Naive thymus-derived CD8-positive, alpha-beta T cell (primary cell): ENCODE results near the gene APBA1. TPM values are rescaled to one million over a fixed set of nuclear protein-coding genes. Genes with fewer than 3 reads are reported as not detected.

Experiments used
- ATAC-seq, 2 donors: fragments of 150-1000 bp; cut with Tn5 transposase in 1 of 2; sonication (Bioruptor Pico), chemical (Tn5 transposase) in 1 of 2; 1 replicate in 1 of 2; 2 replicates in 1 of 2; pipeline ENCODE4 v1.10.0; 2021; ENCODE audit warnings: mild to moderate bottlenecking in 2 of 2, moderate library complexity in 2 of 2
- POLR2A ChIA-PET: fragments of 350-600 bp; sonication (Branson Sonifier 250); formaldehyde crosslinking; loops from one replicate; lab custom pipeline; 2021; ENCODE audit warnings: antibody characterized with exemption; lab: Charles Lee
- DNase-seq, 10 donors: peaks; one replicate each; pipeline versions ENCODE4 v3.0.0 to v3.0.0-alpha.2; 2020 to 2022
- H3K27ac Mint-ChIP-seq, 10 donors: one replicate each; pipeline ENCODE4 v1.8.0; 2020 to 2022; ENCODE audit warnings: mild to moderate bottlenecking in 10 of 10, mixed read lengths in 10 of 10, moderate library complexity in 4 of 10, inconsistent platforms in 1 of 10
- H3K27me3 Mint-ChIP-seq, 5 donors: one replicate each; pipeline ENCODE4 v1.8.0; 2021 to 2022; ENCODE audit warnings: mixed read lengths in 5 of 5
- H3K36me3 Mint-ChIP-seq, 3 donors: one replicate each; pipeline ENCODE4 v1.8.0; 2020 to 2022; ENCODE audit warnings: mixed read lengths in 3 of 3, mild to moderate bottlenecking in 2 of 3, inconsistent platforms in 1 of 3
- H3K4me1 Mint-ChIP-seq, 4 donors: one replicate each; pipeline ENCODE4 v1.8.0; 2021 to 2022; ENCODE audit warnings: mixed read lengths in 4 of 4
- H3K4me3 Mint-ChIP-seq, 10 donors: one replicate each; pipeline ENCODE4 v1.8.0; 2020 to 2022; ENCODE audit warnings: mild to moderate bottlenecking in 10 of 10, mixed read lengths in 10 of 10, moderate library complexity in 6 of 10, inconsistent platforms in 1 of 10
- H3K9me3 Mint-ChIP-seq, 9 donors: one replicate each; pipeline ENCODE4 v1.8.0; 2020 to 2022; ENCODE audit warnings: mixed read lengths in 9 of 9, mild to moderate bottlenecking in 3 of 9, inconsistent platforms in 1 of 9, moderate library complexity in 1 of 9
- polyA plus RNA-seq, 3 donors: library from polyadenylated mRNA; unstranded; fragments of 300-500 nt; fragmentation: Illumina TruSeq; gene quantifications; one replicate each; pipeline ENCODE4 v1.2.3, GENCODE V29; 2021
- total RNA-seq, 8 experiments: library from RNA in 2 of 8; stranded (reverse) in 2 of 8; gene quantifications; one replicate each; pipeline ENCODE4 v1.2.3 and lab custom pipeline; 2021 to 2026

Gene APBA1
- total and polyA plus RNA-seq, 5 experiments from 2014 or later: 0.03 to 1.2 (median 0.49) TPM; not detected in 2

GRCh38 chr9:69580582-69581214, 91.5 kb downstream of the APBA1 start:
- POLR2A ChIA-PET: no interaction called here

GRCh38 chr9:69579760-69580581, 92.2 kb downstream of the APBA1 start:
- no peak for DNase-seq
- POLR2A ChIA-PET: no interaction called here
- Mint-ChIP-seq H3K36me3 (no peaks in the 10 kb centered on the region), H3K27ac (no peak overlapping the region), H3K4me1 (peaks cover 0 to 1% (median 0%) of the 10 kb centered on the region in 4 donors), H3K4me3 (no peak overlapping the region), H3K27me3 (peaks cover 5 to 24% (median 8%) of the 10 kb centered on the region in 5 donors), H3K9me3 (no peaks in the 10 kb centered on the region)
- no peak for ATAC-seq

More at GRCh38 chr9:69580582-69581214, 91.5 kb downstream of the APBA1 start:
- Mint-ChIP-seq H3K9me3 (no peaks in the 10 kb centered on the region), H3K27ac (no peak overlapping the region), H3K4me3 (no peak overlapping the region), H3K27me3 (peaks cover 5 to 27% (median 8%) of the 10 kb centered on the region in 5 donors), H3K4me1 (peaks cover 0 to 1% (median 0%) of the 10 kb centered on the region in 4 donors), H3K36me3 (no peaks in the 10 kb centered on the region)
- DNase-seq (no peak), ATAC-seq (no peak)

GRCh38 chr9:69579032-69579758, 93.0 kb downstream of the APBA1 start:
- POLR2A ChIA-PET: no interaction called here
- Mint-ChIP-seq H3K36me3 (no peaks in the 10 kb centered on the region), H3K4me3 (no peak overlapping the region), H3K27me3 (peaks cover 5 to 24% (median 8%) of the 10 kb centered on the region in 5 donors), H3K4me1 (peaks cover 0 to 1% (median 0%) of the 10 kb centered on the region in 4 donors), H3K9me3 (no peaks in the 10 kb centered on the region), H3K27ac (no peak overlapping the region)
- ATAC-seq (no peak), DNase-seq (no peak)

GRCh38 chr9:69578026-69578425, 94.1 kb downstream of the APBA1 start:
- Mint-ChIP-seq H3K27me3 (peaks cover 5 to 23% (median 8%) of the 10 kb centered on the region in 5 donors), H3K4me1 (peaks cover 0 to 1% (median 0%) of the 10 kb centered on the region in 4 donors), H3K9me3 (no peaks in the 10 kb centered on the region), H3K27ac (no peak overlapping the region), H3K36me3 (no peaks in the 10 kb centered on the region), H3K4me3 (no peak overlapping the region)
- DNase-seq: no peak
- no peak for ATAC-seq
- POLR2A ChIA-PET: no interaction called here

GRCh38 chr9:69577123-69577522, 95.0 kb downstream of the APBA1 start:
- ATAC-seq: no peak
- POLR2A ChIA-PET: no interaction called here
- Mint-ChIP-seq H3K4me3 (no peak overlapping the region), H3K27me3 (peaks cover 0 to 24% (median 11%) of the 10 kb centered on the region in 5 donors), H3K27ac (no peak overlapping the region), H3K36me3 (no peaks in the 10 kb centered on the region), H3K4me1 (no peaks in the 10 kb centered on the region), H3K9me3 (no peaks in the 10 kb centered on the region)
- DNase-seq: no peak

- ATAC-seq (no peak), DNase-seq (no peak)
- Mint-ChIP-seq H3K36me3 (no peaks in the 10 kb centered on the region), H3K4me3 (no peak overlapping the region), H3K27me3 (peaks cover 1 to 16% (median 9%) of the 10 kb centered on the region in 5 donors), H3K9me3 (no peaks in the 10 kb centered on the region), H3K27ac (no peak overlapping the region), H3K4me1 (no peaks in the 10 kb centered on the region)
- POLR2A ChIA-PET: no interaction called here
These were observed 98.1 kb downstream of the APBA1 start for GRCh38 chr9:69574057-69574456.

GRCh38 chr9:69573651-69574050, 98.5 kb downstream of the APBA1 start:
- no peaks in the 10 kb centered on the region for H3K36me3 Mint-ChIP-seq
- peaks cover 1 to 16% (median 8%) of the 10 kb centered on the region in 5 donors for H3K27me3 Mint-ChIP-seq
- POLR2A ChIA-PET: no interaction called here
- no peak for DNase-seq
- no peaks in the 10 kb centered on the region for H3K9me3 Mint-ChIP-seq
- no peaks in the 10 kb centered on the region for H3K4me1 Mint-ChIP-seq
- no peak for ATAC-seq
- H3K27ac Mint-ChIP-seq: no peak overlapping the region
- no peak overlapping the region for H3K4me3 Mint-ChIP-seq

- ATAC-seq (no peak), DNase-seq (no peak)
- H3K4me1 Mint-ChIP-seq: no peaks in the 10 kb centered on the region
- POLR2A ChIA-PET: no interaction called here
- no peaks in the 10 kb centered on the region for H3K9me3 Mint-ChIP-seq
- H3K4me3 Mint-ChIP-seq: no peak overlapping the region
- H3K27me3 Mint-ChIP-seq: peaks cover 1 to 22% (median 8%) of the 10 kb centered on the region in 5 donors
- H3K27ac Mint-ChIP-seq: peak overlapping the region in 1 of 10 donors; percentile 34
- H3K36me3 Mint-ChIP-seq: no peaks in the 10 kb centered on the region
These were observed 99.6 kb downstream of the APBA1 start for GRCh38 chr9:69572611-69573010.

- DNase-seq (no peak), ATAC-seq (no peak)
- H3K27ac Mint-ChIP-seq: no peak overlapping the region
- POLR2A ChIA-PET: no interaction called here
- no peak overlapping the region for H3K4me3 Mint-ChIP-seq
- no peaks in the 10 kb centered on the region for H3K36me3 Mint-ChIP-seq
- no peaks in the 10 kb centered on the region for H3K4me1 Mint-ChIP-seq
- H3K27me3 Mint-ChIP-seq: peaks cover 1 to 23% (median 10%) of the 10 kb centered on the region in 5 donors
- H3K9me3 Mint-ChIP-seq: no peaks in the 10 kb centered on the region
These were observed 101.1 kb downstream of the APBA1 start for GRCh38 chr9:69571032-69571431.

- POLR2A ChIA-PET: no interaction called here
- no peak overlapping the region for H3K27ac Mint-ChIP-seq
- H3K27me3 Mint-ChIP-seq: peaks cover 1 to 31% (median 12%) of the 10 kb centered on the region in 5 donors
- H3K9me3 Mint-ChIP-seq: no peaks in the 10 kb centered on the region
- no peak for ATAC-seq
- H3K4me3 Mint-ChIP-seq: no peak overlapping the region
- H3K4me1 Mint-ChIP-seq: no peaks in the 10 kb centered on the region
- no peaks in the 10 kb centered on the region for H3K36me3 Mint-ChIP-seq
- DNase-seq: no peak
These were observed 102.3 kb downstream of the APBA1 start for GRCh38 chr9:69569738-69570451.

GRCh38 chr9:69564557-69564956, 107.6 kb downstream of the APBA1 start:
- DNase-seq: no peak
- H3K27ac Mint-ChIP-seq: no peak overlapping the region
- no peaks in the 10 kb centered on the region for H3K4me1 Mint-ChIP-seq
- POLR2A ChIA-PET: no interaction called here
- no peaks in the 10 kb centered on the region for H3K9me3 Mint-ChIP-seq
- peaks cover 0 to 22% (median 6%) of the 10 kb centered on the region in 5 donors for H3K27me3 Mint-ChIP-seq
- no peaks in the 10 kb centered on the region for H3K36me3 Mint-ChIP-seq
- ATAC-seq: no peak
- no peak overlapping the region for H3K4me3 Mint-ChIP-seq

- Mint-ChIP-seq H3K27ac (no peak overlapping the region), H3K4me1 (no peaks in the 10 kb centered on the region), H3K4me3 (no peak overlapping the region), H3K27me3 (peaks cover 0 to 15% (median 6%) of the 10 kb centered on the region in 5 donors), H3K36me3 (no peaks in the 10 kb centered on the region), H3K9me3 (no peaks in the 10 kb centered on the region)
- DNase-seq: no peak
- POLR2A ChIA-PET: no interaction called here
- ATAC-seq: no peak
These were observed 113.0 kb downstream of the APBA1 start for GRCh38 chr9:69559126-69559525.
